ENCODE results near the gene THOC6.

Gene THOC6

GRCh38 chr16:2992383-2993081 lies 31.3 kb upstream of the THOC6 start:
- DNase-seq = no peak

GRCh38 chr16:2996298-2996697 lies 27.5 kb upstream of the THOC6 start:
- no peak for DNase-seq

DNA sequence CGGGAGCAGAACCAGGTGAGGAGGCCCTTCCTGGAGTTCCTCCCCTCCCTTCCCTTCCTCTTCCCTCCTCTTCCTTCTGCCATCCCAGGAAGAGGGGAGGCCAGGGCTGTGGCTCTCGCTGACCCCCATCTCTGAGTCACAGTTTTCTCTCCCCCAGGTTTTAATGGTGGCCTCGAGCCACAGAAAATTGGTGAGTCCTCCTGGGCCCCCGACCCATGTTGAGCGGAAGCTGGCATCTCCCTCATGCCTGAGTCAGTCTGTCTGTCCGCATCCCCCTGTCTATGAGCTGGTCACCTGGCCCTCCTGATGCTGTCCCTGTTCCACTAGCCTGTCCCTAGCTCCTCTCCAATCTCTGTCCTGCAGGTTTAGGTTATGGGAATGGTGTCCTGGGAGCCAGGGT lies 23.9 kb upstream of the THOC6 start:
- no peak for DNase-seq

DNA sequence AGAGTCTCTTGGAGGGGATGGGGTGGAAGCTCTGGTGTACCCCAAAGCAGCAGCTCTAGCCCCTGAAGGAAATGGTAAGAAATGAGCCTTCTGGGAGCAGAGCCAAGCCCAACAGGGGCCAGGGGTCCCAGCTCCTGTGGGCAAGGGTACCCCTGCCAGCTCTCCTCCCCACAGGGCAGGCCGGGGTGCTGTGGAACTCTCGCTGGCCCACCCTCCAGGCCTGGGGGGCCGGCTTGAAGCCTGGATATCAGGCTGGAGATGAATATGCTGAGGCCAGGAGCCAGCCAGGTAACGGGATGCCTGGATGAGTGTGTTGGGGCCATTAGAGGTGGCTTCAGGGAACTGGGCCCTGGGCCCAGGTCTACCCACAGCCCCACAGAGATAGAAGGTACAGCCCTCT lies 23.3 kb upstream of the THOC6 start:
- no peak for DNase-seq

- no peak for DNase-seq
These were observed 22.5 kb upstream of the THOC6 start for GRCh38 chr16:3001316-3001715.

DNA sequence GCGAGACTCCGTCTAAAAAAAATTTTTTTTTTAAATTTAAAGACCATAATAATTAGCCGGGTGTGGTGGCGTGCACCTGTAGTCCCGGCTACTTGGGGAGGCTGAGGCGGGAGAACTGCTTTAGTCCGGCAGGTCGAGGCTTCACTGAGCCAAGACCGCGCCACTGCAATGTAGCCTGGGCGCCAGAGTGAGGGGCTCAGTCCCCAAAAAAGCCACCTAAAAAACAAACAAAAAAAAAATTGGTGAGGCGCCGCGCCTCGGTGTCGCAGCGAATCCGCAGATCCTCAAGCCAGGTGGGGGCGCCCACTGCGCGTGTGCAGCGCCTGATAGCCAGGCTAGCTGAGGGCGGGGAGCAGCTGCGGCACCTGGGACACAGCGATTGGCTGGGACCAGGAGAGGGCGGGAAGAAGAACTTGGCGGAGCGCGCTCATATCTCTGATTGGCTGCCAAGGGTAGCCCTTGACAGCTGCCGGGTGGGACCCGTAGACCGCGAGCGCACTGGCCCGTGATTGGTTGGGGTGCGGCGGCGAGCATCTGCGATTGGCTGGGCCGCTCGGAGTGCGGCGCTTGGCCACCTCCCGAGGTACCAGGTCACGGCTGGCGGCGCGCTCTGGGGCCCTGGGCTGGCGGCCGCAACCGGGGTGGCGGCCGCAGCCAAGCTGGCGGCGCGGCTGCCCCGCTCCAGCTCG lies 20.1 kb upstream of the THOC6 start:
- DNase-seq = peak; percentile 96

GRCh38 chr16:3004319-3004718 lies 19.5 kb upstream of the THOC6 start:
- DNase-seq = no peak

DNA sequence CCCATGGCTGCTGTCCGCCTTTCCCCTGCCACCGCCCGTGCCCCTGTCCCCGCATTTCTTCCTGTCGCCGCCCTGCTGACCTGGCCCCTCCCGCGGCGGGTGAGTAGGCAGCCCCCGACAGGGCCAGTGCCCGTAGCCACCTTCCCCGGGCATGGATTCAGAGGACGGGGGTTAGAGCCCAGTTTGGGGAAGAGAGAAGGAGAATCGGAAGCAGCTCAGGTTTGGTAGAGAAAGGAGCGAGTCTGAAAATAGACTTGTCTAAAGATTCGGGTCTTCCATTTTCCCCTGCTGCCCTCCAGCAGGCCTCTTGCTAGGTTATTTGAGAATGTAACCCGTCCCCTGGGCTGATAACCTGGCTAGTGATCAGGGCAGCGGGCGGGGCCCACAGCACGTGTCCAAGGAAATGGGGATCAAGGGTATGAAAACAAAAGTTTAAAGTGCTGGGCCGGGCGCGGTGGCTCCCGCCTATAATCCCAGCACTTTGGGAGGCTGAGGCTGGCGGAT lies 19.0 kb upstream of the THOC6 start:
- no peak for DNase-seq

DNA sequence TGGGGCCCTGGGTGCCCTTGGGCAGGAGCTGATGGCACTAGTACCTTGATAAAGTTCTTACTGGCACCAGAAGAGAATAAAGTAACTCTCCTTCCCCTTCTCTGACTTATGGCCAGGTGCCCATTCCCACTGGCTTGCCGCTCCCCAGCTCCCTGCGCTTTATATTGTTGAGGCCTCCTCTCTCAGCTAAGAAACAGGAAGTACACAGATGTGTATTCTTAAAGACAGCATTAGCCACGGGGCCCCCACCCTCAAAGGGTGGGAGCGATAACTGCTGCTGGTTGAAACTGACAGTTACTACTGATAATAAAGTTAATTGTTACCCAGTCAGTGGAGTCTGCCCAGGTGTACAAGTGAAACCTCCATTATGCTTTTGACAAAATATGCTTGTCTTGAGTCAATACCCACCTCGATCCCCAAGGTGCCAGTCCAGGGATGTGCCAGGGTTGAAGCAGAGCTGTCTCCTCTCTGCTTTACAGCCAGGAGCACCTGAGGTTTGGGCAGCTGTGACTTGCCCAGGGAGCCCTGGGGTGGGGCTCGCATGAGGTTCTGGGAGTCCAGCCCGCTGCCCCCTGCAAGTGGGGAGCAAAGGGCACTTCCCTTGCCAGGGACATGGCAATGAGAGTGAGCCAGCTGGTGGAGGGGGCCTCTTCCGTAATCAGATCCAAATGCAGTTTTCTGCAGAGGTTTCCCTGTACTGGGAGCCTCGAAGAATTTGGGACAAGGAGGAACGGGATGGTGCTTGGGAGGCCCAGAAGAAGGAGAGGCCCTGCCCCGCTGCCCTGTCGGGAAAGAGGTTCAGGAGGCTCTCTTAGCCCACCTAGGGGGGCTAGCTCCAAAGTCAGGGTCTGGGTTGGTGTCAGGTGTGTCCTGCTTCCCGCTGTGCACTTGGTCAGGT lies 16.5 kb upstream of the THOC6 start:
- no peak for DNase-seq

DNA sequence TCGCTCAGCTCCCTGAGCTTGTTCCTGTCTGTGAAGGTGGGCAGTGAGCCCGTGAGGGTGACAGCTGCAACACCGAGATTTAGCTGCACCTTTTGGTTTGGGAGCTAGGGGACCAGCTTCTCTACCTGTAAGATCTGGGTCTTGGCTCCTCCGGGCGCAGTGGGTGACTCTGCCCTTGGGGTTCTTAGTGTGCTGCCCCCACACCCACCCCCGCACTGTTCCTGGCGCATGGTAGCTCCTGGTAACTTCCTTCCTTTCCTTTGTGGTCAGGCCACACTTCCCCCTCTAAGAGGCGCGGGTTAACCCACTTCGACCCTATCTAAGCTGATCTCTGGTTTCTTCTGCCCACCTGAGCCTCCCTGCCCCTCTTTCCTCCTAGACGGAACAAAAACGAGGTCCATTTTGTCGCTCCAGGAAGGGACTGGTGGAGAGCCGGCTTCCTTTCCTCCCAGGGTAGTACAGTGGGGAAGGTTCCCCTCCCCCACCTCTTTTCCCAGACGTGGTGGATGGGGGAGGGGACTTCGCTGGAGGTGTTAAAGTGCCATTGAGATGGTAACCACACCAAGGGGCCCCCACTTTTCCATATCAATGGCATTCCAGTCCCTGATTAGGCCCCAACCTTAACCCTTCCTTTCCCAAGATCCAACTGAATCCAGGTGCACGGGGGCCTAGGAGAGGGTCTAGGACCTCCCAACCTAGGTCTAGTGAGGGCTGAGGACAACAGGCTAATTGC lies 15.7 kb upstream of the THOC6 start:
- DNase-seq = no peak

- DNase-seq = no peak
These were observed 15.2 kb upstream of the THOC6 start for GRCh38 chr16:3008690-3009037.

- no peak for DNase-seq
These were observed 14.1 kb upstream of the THOC6 start for GRCh38 chr16:3009568-3010390.

- DNase-seq = no peak
These were observed 13.3 kb upstream of the THOC6 start for GRCh38 chr16:3010510-3010909.

DNA sequence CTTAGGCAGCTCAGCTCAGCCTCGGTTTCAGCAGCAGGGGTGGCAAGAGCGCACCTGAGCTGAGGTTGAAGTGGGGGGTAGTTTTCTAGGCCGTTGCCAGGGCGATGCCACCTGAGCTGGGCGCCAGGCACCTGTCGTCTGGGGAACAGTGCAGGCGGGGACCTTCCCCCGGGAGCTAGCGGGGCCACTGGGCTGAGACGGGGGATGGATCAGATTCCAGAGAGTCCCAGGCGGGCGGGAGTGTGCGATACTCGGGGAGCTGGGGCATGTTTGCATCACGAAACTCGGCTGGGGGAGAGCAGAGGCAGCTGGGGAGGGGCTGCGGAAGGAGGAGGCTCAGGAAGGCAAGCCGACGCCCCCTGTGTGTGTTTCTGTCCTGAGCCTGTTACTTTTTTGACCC lies 11.6 kb upstream of the THOC6 start:
- no peak for DNase-seq

GRCh38 chr16:3012828-3013420 lies 10.9 kb upstream of the THOC6 start, which contains the start of gene CLDN9:
Gene CLDN9 (plus strand): TSS chr16:3012923. CDS start chr16:3013363, 440 bp downstream.
- DNase-seq = no peak

DNA sequence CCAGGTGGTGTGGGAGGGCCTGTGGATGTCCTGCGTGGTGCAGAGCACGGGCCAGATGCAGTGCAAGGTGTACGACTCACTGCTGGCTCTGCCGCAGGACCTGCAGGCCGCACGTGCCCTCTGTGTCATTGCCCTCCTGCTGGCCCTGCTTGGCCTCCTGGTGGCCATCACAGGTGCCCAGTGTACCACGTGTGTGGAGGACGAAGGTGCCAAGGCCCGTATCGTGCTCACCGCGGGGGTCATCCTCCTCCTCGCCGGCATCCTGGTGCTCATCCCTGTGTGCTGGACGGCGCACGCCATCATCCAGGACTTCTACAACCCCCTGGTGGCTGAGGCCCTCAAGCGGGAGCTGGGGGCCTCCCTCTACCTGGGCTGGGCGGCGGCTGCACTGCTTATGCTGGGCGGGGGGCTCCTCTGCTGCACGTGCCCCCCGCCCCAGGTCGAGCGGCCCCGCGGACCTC lies 10.3 kb upstream of the THOC6 start:
- DNase-seq = no peak

DNA sequence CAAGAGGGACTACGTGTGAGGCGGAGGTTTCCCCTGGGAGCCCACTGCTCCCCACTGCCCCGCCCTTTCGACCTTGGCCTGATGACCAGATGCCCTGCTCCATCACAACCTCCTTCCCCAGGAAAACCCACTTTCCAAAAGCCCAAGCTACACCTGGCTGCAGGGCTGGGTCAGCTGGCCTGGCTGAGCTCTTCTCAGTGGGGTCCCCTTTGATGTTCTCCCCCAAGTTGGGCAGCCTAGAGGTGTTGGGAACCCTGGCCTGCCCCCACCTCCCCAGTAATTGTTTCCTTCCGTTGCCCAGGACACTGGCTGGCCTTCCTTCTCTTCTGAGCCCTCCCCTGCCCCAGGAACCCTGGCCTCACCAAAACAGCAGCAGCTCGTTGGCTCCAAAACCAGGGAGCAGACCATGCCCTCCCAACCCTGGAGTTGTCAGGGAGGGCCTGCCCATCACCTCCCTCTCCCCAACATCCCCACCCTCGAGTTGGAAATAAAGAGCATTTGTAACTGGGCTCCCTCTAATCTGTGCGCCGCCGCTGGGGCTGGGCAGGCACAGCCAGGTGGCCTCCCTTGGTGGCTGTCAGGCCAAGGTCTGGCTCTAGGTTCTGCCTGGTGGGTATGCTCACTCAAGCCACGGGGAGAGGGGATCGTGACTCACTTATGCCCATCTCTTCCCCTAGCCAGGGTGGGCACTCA lies 9.7 kb upstream of the THOC6 start:
- DNase-seq = no peak

GRCh38 chr16:3014971-3015370 lies 8.9 kb upstream of the THOC6 start:
- no peak for DNase-seq

- no peak for DNase-seq
These were observed 7.8 kb upstream of the THOC6 start for GRCh38 chr16:3015865-3016521.

DNA sequence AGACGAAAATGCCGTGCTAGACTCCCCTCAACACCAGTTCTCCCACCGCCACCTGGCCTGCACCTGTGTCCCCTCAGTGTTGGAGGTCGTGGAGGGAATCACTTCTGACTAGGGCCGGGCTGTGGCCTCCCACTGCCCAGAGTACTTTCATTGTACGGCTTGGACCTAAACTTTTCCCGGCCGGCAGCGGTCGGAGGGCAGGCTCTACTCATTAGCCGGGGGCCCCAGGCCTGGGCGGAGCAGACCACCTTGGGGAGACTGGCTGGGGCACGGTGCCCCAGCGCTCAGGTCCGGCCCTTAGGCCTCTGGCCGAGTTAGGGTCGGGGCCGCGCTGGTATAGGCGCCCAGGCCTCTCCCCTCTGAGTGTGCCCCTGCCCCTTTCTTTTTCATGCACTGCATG lies 6.5 kb upstream of the THOC6 start:
- no peak for DNase-seq
